ENCODE data around the gene KANK4.
"Not testable (repeated sequence)": the region's sequence is repeated elsewhere in the genome, so short reads cannot be mapped to it uniquely, and the experiment has no call there.

KANK4 gene

DNA sequence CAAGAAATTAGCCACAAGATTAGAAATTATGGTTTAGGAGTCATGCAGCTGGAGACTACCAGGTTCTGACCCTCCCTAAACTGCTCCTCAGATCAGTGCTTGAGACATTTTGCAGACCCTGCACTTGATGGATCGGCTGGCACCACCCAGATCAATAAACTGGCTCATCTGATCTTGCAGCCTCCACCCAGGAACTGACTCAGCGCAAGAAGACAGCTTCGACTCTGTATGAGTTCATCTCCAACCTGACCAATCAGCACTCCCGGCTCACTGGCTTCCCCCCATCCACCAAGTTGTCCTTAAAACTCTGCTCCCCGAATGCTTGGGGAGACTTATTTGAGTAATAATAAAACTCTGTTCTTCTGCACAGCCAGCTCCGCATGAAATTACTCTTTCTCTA, 84.5 kb downstream of the KANK4 start:
- no peak for DNase-seq

DNA sequence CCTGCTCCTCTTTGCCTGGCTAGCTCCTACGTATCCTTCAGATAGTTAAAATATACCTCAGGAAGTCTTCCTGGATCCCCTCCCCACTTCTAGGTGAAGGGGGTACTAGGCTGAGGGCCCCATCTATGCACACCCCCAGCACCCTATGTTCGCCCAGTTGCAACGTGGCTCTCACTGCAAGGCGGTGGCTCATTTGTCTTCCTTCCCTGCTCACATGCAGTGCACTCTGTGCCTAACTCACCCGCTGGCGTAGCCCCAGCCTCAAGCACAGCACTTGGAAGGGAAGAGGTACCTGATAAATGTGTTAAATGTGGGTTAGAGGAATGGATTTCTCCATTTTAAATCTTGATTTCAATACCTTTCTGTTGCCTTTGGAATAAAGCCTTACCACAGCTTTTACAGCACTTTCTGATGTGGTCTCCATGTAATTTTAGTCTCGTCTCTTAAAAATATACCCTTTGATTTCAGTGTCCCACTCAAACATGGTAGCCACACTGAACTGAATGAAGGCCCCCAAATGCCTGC, 85.2 kb downstream of the KANK4 start:
- no peak for DNase-seq

- DNase-seq: no peak
Observed at GRCh38 chr1:62232871-62233278, 86.4 kb downstream of the KANK4 start.

GRCh38 chr1:62230718-62231117, 88.5 kb downstream of the KANK4 start:
- DNase-seq: no peak

DNA sequence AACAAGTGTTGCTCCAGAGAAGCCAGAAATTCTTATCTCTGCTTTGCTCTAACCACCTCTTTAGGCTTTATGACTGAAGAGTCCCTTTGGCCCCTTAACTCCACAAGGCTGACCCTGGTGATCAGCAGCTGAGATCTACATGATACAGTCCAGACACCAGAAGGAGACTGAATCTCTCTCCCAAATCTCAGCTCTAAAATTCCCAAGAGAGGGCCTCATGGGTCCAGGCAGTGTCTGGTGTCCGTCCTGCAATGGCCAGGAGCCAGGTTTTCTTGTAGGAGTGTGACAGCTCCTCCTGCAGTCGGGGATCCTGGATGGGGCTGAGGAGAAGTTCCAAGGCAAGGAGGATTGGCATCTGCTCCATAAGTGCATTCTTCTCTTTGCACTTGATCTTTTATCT, 89.3 kb downstream of the KANK4 start:
- no peak for DNase-seq

- no peak for DNase-seq
Observed at GRCh38 chr1:62229468-62229867, 89.8 kb downstream of the KANK4 start.

- no peak for DNase-seq
Observed at GRCh38 chr1:62228883-62229187, 90.4 kb downstream of the KANK4 start.

DNA sequence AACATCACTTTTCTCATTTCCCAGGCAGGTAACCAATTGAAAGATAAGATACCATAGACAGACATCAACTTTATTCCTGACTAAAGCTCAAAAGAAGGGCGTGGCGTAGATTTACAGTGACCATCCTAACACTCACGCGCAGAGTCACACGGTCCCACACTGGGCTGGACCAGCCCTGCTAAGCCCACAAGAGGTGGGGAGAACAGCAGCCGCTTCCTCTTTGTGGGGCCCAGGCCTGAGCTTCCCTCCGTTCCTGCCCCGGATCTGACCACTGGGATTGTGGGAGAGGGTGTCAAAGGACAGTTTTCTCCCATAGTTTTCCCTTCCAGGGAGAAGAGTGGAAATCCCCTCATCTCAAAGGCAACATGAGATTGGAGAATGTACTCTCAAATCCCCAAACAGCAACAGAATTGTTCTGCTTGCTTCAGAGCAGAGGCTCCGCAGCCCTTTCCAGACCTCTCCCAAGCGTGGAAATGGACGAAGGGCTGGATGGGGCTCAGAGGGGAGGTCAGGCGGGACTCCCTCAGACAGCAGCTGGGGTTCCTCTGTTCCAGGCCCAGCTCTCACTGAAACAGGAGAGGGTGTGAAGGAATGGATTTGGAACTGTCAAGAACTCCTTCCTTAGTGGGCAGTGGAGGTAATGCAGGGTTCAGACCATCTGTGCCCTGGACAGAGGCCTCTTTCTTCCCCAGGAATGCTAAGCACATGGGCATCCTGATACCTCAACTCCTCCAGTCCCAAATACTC, 90.9 kb downstream of the KANK4 start:
- no peak for DNase-seq

DNA sequence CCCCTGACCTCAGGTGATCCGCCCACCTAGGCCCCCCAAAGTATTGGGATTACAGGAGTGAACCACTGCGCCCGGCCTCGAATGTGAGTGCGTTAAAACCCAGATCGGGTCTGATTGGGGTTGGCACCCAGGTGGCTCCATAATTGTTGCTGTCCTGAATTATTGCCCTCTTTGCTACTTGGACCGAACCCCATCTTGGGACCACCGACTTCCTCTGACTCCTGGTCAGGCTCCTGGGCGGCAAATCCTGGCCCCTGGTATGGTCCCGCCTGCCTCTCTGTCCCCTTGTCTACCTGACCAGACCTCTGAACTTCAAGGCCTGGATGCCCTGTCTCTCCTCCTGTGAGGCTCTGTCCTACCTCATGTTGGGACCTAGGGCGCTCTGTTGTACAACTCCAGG, 91.7 kb downstream of the KANK4 start:
- no peak for DNase-seq

DNA sequence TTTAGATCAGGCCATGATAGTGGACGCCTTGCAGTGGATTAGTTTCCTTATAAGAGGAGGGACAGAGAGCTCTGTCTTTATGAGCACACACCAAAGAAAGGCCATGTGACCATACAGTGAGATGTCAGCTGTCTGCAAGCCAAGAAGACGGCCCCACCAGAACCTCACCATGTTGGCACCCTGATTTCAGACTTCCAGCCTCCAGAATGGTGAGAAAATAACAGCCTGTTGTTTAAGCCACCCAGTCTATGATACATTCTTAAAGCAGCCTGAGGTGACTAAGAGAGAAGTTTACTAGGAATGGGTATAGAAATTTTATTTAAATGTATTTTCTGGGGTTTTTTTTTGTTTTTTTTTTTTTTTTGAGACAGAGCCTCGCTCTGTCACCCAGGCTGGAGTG, 95.1 kb downstream of the KANK4 start:
- DNase-seq: no peak

GRCh38 chr1:62222321-62222720, 96.9 kb downstream of the KANK4 start:
- DNase-seq: no peak

DNA sequence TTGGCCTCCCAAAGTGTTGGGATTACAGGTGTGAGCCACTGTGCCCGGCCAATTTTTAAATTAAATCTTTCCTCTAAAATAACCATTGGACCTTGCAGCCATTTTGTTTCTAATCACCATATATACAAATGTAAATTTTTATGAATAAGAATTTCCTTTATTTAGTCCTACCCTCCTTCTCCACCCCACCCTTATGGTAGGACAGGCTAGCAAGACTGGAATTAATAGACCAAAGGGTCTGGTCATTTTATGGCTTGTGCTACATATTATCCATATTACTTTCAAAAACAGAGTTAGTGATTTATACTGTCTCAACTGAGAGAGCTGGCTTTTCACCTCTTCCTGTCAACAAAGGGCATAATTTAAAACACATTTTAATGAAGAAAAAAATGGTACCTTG, 98.1 kb downstream of the KANK4 start:
- DNase-seq: no peak

GRCh38 chr1:62220456-62220855, 98.8 kb downstream of the KANK4 start:
- not testable (repeated sequence) for DNase-seq

- no peak for DNase-seq
Observed at GRCh38 chr1:62218604-62219003, 100.6 kb downstream of the KANK4 start.

- DNase-seq: no peak
Observed at GRCh38 chr1:62213075-62213914, 105.9 kb downstream of the KANK4 start.

DNA sequence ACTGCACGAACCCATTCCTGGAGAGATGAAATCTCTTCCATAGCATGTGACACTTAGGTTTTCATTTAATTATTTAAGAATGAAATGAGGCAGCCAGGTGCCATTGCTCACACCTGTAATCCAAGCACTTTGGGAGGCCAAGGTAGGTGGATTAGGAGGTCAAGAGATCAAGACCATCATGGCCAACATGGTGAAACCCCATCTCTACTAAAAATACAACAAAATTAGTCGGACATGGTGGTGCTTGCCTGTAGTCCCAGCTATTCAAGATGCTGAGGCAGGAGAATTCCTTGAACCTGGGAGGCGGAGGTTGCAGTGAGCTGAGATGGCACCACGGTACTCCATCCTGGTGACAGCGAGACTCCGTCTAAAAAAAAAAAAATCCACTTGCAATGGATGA, 106.8 kb downstream of the KANK4 start:
- DNase-seq: no peak

DNA sequence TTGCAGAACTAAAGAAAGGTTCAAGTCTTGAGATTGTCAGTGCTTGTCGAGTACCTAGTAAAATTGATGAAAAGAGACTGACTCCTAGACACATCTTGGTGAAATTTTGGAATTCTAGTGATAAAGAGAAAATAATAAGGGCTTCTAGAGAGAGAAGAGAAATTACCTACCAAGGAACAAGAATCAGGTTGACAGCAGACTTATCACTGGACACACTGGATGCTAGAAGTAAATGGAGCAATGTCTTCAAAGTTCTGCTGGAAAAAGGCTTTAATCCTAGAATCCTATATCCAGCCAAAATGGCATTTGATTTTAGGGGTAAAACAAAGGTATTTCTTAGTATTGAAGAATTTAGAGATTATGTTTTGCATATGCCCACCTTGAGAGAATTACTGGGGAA, 108.3 kb downstream of the KANK4 start:
- DNase-seq: no peak

- no peak for DNase-seq
Observed at GRCh38 chr1:62209931-62210595, 109.2 kb downstream of the KANK4 start.

- DNase-seq: no peak
Observed at GRCh38 chr1:62208970-62209369, 110.3 kb downstream of the KANK4 start.

DNA sequence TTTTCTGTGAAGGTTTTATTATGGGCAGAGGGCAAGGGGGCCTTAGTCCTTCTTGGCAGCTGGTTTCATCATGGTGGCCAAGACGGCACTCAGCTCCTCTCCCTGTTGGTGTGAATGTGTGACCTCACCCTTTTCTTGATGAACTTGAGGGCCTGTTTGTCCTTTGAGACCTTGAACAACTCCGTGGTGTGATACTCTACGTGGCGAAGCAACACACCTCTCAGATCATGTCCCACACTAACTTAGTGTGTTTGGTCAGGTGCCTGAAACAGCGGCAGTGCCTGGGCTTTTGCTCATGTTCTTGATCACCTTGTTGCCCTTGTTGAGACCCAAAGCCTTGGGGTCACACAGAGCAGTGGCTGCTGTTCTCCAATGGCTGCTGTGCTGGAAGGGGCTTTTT, 111.1 kb downstream of the KANK4 start:
- DNase-seq: no peak

DNA sequence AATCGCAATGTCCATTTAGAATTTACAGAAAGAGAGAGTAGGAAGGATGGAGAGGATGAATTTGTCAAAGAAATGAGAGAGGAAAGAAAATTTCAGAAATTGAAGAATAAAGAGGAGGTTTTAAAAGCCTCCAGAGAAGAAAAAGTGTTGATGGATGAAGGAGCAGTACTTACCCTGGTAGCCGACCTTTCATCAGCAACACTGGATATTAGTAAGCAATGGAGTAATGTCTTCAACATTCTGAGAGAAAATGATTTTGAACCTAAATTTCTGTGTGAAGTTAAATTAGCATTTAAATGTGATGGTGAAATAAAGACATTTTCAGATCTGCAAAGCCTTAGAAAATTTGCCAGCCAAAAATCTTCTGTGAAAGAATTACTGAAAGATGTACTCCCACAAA, 112.0 kb downstream of the KANK4 start:
- no peak for DNase-seq

DNA sequence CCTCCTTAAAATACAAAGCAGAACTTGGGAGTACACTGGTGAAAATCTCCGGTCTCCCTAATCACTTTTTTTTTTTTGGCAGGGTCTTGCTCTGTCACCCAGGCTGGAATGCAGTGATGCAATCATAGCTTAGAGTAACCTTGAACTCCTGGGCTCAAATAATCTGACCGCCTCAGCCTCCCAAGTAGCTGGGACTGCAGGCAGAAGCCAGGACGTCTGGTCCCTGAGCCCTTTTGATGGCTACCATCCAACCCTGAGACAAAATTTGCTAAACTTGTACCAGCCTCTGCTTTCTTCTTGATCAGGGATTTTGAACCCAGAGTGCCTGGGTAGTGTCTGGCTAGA, 120.5 kb downstream of the KANK4 start:
- no peak for DNase-seq

DNA sequence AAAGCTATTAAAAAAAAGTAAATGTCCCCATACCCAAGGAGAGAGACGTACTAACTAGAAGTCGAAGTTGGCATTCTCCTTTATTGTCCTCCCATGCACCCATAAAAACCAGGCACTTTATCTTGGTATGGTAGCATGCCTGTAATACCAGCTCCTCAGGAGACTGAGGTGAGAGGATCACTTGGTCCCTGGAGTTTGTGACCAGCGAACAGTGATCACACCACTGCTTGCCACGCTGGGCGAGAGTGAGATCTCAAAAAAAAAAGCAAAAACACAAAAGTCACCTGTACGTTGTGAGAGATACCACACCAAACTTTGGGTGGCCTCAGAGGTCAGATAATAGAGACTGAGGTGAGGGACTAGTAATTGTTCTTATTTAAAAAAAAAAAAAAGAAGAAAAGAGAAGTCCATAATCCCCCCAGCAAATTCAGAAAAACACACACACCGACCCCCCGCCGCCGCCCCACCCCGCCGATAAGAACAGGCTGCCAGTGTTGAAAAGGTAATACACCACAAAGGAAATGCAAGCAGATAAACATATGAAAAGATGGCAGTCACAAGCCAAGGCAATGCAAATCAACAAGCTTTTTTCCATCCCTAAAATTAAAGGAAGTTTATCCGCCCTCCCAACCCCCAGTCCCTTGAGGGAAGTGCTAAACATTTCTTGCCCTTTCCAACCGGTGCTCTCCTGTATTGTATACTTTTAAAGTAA, 121.0 kb downstream of the KANK4 start:
- DNase-seq: no peak

Measured in stimulated activated CD4-positive, alpha-beta T cell treated with anti-CD3 and anti-CD28 coated beads, Interleukin-12 subunit alpha, Interleukin-12 subunit beta, amount 100 ng/mL, for 4 hours (primary cell).